Measurements from ENCODE around the gene TIAL1.

DNA sequence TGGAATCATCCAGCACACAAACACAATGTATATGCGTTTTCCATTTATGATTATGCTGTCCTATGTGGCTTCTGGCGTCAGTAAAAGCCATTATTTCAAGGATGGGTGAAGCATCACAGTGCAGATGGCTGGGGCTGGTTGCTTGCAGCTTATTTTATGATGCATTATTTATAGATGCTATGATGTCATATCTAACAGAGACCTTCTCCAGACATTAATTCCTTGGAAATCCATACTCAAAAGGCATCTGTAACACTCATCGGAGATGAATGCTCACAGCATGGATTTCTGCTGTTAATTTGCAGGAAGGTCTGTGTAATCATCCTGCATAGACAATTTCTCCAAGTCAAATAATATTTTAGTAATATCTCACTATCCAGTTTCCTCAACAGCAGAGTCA is 61.5 kb downstream of the TIAL1 start:
- TF ChIP-seq, protein P1, sequence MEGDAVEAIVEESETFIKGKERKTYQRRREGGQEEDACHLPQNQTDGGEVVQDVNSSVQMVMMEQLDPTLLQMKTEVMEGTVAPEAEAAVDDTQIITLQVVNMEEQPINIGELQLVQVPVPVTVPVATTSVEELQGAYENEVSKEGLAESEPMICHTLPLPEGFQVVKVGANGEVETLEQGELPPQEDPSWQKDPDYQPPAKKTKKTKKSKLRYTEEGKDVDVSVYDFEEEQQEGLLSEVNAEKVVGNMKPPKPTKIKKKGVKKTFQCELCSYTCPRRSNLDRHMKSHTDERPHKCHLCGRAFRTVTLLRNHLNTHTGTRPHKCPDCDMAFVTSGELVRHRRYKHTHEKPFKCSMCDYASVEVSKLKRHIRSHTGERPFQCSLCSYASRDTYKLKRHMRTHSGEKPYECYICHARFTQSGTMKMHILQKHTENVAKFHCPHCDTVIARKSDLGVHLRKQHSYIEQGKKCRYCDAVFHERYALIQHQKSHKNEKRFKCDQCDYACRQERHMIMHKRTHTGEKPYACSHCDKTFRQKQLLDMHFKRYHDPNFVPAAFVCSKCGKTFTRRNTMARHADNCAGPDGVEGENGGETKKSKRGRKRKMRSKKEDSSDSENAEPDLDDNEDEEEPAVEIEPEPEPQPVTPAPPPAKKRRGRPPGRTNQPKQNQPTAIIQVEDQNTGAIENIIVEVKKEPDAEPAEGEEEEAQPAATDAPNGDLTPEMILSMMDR (IDR thresholded peaks at IDR 0.05), result no peak
- no peak for TF ChIP-seq POLR2A (IDR thresholded peaks at IDR 0.05)
